GM18508 (cell line): ENCODE data around the gene LRRC27.

Experiments
- ATAC-seq: cut with Tn5 transposase; IDR thresholded peaks from one replicate; pipeline ENCODE4 v1.9.1; 2021; ENCODE audit warnings: moderate number of reproducible peaks; ENCODE audit not compliant: insufficient read depth, unreplicated experiment

The LRRC27 gene

DNA sequence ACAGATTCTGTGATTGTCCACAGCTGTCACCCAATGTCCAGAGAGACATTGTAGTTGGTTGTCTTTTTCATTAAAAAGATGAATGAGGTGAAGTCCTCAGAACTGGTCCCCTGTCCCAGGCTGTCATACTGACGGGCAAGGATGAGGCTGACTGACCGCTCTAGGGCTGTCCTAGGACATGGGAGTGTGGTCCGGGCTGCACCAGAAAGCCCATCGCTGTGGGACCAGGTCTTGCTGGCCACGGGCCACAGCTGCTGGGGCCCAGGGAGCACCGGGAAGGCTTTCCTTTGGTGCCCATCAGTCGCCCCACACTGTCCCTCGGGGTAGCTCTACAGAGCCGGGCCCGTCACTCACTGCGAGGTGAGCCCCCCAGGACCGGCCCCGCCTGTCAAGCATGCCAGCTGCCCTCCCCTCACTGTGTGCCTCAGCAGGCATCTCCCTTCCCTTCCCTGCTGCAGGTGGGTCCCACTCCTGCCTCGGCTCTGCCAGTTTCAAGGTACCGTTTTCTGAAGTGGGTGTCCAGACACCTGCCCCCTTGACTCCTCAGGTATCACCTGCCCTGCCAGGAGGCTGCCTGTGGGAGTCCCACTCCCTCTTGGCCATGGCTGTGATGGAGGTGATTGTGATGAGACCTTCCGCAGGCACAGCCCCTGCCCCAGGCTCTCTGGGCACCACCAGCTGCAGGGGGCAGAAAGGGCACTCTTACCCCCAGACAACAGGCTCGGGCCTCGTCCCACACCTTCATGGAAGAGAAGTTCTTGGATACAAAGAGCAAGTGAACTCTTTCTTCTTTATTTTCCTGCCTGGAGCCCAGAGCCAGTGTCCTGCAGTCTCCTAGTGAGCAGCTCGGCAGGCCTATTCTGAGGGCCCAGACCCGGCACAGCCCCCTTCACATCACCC, 21.7 kb downstream of the LRRC27 start:
- ATAC-seq = no peak

DNA sequence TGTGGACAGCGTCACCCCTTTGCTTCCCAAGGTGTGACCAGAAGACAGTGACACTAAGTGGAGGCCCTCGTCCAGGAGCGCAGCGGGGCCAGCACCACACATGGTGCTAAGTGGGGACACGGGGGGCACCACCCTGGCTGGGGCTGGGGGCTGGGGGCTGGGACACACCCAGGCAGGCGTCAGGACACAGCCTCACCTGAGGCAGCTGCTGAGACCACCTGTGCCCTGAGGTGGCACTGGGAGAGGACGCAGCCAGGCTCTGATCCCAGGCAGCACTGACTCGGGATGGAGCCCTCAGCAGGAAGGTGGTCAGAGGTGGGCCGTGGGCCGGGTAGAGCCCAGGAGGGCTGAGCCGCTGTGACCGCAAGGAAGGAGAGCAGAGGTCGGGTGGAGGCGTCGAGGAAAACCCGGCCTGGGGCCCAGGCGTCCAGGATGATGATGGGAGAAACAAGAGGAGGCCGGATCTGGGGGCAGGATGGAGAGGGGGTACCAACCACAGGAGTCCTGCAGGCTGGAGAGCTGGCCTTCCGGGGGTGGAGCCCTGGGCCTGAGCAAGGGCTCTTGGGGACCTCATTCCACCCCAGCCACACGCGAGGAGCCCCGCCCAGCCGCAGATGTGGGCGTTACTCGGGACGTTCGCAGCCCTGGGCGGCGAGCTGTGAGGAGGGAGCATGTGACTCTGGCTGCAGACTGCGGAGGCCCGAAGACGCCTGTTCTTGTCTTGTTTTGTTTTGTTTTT, 22.5 kb downstream of the LRRC27 start:
- no peak for ATAC-seq

DNA sequence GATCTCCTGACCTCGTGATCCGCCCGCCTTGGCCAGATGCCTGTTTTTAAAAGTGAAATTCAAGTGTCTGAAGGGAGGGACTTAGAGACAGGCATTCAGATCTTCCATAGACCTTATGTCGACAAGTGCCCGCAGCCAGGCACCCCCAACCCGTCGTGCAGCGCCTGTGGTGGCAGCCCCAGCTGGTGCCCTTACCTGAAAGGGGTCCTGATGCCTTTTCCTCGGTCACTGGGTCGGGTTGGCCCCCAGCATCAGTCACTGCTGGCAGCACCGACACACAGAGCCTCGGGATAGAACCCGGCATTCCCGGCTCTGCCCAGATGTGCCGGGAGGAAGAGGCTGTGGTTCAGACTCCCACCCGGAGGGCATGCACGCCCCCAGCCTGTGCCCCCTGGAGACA, 23.3 kb downstream of the LRRC27 start:
- no peak for ATAC-seq

DNA sequence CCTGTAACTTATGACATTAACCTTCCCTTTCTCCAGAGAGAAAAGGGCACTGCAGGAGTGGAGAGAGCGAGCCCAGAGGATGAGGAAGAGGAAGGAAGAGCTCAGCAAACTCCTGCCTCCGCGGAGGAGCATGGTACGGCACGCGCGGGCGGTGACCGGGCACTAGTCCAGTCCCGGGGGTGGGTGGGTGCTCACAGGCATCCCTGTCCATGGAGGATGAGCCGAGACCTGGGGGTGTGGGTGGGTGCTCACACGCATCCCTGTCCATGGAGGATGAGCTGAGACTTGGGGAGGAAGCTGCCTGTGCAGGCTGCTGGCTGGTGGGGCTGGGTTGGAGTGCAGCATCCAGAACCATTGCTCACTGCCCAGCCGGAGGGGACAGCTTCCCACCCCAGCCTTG, 23.8 kb downstream of the LRRC27 start:
- ATAC-seq = no peak

DNA sequence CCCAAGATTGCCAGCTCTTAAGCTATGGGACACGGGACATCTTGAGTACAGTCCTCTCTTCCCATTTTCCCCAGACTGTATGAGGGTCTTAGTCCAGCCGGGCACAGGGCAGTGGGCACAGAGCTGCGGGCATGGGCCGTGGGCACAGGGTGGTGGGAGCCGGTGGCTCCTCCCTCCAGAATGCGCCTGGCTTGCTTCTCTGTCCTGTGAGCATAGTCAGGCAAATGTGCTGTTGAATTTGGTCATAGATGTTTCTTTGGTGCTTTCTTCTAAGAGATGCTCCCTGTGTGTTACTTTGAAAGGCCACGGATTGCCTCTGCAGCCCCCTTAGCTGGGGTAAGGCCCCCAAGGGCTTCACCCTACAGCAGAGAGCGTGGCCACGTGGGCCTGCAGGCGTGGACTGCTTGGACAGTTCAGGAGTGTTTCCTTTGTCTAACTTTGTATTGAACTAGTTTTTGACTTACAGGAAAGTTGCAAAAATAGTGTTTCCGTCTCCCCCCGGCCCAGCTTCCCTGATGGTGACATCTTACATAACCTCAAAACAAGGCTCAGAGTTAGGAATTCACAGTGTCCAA, 24.7 kb downstream of the LRRC27 start:
- ATAC-seq = no peak

DNA sequence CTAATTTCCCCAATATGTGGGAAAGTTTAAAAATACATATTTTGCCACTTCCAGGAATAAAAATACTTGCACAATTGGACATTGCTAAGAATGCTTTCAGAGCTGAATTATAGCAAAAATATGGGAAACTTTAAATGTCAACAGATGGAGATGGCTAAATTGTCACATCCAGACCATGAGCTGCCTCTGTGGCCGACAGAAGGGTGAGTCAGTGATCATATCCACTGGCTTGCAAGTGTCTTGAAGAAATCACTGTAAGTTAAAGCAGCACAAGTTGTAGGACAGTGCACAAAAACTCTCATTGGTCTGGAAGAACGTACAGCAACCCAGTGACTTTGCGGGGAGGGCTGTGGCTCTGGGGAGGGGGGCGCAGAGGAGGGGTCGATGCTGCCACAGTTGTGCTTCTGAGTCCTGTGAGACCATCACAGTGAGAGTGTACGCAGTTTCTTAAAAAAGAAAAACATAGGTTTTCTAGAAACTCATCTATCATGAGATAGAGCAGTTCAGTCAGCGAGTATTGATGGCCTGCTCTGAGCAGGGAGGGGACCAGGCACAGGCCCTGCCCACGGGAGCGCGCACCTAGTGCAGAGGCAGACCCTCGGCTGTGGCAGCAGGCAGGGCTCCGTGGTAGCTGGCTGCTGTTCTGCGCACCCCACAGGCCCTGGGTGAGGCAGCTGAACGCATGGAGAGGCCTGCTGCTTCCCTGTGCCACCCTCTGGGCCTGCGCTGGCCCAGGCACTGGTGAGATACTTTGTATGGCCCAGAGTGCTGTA, 25.5 kb downstream of the LRRC27 start:
- ATAC-seq = no peak

DNA sequence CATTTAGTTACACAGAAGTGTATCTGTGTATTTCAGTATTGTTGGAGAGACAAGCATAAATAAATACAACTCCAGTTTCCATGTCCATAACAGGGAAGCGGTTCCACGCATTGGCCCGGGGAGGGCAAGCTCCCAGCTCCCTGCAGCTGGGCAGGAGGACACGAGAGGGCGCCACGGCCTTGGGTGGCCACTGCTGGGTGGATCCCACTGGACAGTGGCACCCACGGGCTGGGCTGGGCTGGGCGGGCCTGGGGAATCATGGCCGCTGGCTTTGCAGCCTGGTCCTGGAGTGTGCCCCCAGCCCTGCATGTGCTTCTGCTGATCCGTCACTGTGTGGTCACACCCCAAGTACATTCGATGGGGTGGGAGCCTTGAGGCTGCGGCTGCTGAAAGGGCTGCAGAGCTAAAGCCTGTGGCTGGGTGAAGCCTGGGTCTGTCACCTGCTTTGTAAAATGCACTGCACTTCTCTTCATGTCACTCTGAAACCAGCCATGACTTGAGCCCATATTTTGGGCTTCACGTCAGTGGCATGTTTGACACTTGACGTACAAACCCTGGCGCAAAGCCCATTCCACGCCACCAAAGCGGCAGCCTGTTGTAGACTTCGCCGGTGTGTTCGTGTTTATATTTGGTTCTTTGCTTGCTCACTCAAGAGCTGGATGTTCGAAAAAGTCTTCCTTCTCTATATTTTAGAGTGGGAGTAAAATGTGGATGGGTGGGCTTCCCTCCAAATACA, 27.5 kb downstream of the LRRC27 start:
- ATAC-seq = no peak

DNA sequence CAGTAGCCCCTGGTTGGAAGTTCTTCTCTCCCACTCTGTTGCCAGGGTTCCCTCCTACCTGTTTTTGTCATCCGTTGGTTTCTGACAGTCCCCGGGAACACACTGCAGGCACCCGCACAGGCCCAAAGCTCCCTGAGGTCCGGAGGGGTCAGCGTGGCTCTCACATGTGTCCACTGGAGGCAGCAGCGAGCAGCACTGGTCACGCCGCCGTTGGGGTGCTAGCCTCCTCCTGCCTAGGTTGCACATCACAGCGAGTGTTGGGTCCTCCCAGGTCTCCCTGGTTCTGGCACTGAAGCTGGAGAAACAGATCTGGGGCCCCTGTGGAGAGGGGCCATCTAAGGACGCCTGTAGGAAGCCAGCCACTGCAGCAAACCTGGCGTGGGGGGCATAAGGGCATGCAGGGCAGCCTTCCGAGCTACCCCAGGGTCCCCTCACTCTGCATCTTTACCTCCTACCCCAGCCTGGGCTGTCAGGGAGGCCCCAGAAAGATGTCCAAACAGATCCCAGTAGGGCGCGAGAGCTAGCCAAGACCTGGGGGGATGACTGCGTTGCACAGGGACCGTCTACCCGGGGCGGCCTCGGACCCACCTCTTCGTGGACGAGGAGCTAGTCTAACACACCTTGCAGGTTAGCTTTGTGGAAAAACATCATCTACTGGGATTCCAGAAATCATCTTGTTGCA, 28.9 kb downstream of the LRRC27 start:
- ATAC-seq = no peak

DNA sequence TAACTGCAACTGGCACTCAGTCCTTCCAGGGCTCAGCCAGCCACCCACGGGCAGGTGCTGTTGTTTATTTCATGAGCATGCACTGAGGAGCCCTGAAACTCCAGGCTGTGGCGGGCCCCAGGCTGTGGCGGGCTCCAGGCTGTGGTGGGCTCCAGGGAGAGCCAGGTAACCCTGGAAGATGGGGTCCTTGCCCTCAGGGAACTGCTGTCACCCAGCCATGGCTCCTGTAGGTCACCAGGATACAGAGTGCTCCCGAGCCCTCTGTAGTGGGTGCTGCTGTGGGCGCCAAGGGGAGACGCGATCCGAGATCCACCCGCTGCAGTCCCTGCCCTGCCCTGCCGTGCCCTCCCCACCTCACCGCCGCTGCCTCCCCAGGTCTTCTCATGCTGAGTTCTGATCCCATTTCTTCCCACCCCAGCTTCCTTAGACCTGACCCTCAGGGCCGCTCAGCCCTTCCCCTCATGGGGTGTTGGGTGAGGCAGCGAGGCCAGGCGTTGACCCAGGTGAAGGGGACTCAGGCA, 29.6 kb downstream of the LRRC27 start:
- ATAC-seq = no peak

DNA sequence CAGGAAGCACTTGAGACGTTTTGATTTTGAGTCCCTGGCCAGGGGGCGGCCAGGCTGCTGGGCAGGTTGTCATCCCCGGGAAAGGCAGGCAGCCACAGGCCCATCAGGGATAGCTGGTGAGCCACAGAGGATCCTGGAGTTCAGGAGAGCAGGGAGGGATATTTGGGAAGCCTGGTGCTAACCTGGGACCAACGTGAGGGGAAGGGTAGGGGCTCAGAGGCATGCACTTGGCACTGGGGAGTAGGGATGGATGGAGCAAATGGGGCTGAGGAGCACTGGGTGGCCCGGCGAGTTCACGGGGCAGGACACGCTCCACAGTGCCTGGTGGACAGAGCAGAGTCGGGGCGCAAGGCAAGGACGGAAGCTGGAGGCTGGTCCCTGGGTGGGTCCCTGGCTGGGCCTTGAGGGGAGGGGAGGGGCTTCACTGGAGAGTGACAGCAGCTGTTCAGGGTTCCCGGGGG, 30.2 kb downstream of the LRRC27 start:
- no peak for ATAC-seq

DNA sequence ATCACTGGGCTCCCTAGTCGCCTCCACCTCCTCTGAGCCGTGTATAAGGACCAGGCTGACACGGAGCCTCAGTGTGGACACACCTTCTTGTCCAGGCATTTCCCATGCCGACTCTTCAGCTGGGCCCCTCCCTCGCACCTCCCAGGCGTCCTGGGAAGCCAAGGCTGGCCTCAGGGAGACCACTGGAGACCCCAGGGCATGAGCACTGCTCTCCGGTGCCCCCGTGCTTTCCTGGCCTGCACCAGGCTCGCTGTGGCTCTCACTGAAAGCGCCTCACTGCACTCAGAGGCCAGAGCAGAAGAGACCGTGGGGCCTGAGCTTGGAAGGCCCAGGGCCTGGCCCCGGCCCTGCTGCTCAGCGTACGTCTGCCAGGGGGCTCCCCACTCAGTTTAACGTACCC, 31.4 kb downstream of the LRRC27 start:
- ATAC-seq = no peak

DNA sequence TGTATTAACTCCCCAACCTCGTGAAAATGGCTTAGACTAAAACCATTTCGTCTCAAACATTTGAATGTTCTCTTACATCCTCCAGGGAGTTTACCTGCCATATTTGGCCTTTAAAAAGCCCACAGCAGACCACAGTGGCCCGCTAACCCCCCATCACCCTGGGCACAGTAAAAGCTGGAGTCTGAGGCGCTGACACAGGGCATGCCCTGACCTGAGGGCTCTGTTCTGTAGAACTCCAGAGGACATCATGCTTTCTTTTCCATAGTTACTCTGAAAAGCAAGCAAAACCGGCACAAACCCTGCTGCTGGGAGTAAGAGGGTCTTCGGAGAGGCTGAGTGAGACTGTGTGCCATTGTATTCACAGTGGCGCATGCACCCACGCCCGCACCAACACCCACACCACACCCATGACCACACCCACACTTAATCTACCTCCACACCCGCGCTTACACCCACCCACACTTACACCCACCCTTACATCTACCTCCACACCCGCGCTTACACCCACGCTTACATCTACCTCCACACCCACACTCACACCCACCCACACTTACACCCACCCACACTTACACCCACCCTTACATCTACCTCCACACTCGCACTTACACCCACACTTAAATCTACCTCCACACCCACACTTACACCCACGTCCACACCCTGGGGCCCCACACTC, 32.1 kb downstream of the LRRC27 start:
- no peak for ATAC-seq

DNA sequence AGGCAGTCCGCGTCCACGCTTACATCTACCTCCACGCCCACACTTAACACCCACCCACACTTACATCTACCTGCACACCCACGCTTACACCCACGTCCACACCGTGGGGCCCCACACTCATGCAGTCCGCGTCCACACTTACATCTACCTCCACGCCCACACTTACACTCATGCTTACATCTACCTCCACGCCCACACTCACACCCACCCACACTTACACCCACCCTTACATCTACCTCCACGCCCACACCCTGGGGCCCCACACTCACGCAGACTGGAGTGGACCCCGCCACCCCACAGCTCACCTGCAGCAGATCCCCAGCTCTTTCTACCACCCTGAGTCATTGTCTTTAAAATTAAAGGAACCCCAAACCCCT, 32.6 kb downstream of the LRRC27 start:
- no peak for ATAC-seq

DNA sequence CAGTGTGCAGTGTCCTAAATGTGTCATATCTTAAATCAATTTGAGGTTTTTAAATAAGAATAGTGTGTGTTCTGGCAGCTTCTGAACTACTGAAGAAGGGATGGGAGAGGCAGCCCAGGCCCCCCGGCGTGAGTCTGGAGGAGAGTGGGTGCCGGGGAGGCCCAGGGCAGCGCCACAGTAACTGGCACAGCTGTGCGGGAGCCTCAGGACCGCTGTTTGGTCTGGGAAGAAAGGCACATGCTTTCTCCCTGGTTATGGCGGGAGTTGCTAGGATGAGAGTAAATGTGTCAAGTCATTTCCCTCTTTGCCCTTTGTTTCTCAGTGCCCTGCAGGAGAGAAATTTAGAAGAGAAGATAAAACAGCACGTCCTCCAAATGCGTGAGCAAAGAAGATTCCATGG, 33.1 kb downstream of the LRRC27 start:
- no peak for ATAC-seq

DNA sequence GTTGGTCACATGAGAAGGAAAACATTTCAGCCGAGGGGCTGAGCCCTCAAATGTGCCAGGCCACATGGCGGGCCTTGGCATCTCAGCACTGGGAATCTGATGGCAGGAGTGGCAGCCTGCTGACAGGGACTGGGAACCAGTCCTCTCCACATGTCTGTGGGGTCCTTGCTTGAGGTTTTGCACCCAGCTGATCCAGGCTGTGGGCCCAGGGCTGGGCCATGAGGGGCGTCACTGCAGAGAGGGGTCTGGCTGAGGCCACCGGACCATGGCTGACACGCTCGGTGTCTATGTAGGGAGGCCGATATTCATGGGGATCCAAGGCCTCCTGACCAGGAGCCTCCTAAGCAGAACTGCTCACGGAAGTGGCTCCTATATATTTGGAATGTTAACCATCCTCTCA, 34.0 kb downstream of the LRRC27 start:
- ATAC-seq = no peak

DNA sequence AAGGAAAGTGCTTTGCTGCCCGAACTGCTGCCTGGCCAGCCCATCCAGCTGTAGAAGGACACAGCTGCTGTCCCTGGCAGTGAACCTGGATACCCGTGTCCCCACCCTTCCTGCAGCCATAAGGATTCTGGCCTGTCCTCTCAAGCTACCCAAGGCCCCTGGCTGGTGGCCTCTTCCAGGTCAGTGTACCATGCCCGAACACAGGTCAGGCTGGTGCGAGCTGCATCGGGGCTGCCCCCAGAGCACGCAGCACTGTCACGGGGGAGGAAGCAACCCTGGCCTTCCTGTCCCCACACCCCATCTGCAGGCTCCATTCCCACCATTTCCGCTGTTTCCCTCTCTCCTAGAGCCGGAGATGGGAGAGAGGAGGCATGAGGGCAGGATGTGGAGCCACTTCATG, 34.5 kb downstream of the LRRC27 start:
- ATAC-seq = no peak

DNA sequence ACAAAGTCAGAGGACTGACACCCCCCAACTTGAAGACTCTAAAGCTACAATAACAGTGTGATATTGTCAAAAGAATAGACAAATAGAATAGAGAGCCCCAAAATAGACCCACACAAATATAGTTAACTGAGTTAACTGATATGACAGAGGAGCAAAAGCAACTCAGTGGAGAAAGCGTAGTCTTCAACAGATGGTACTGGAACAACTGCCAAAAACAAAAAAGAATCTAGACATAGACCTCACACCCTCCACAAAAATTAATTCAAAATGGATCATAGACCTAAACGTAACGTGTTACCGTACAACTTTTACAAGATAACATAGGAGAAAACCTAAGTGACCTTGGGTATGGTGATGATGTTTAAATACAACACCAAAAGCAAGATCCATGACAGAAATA, 36.4 kb downstream of the LRRC27 start:
- no peak for ATAC-seq

DNA sequence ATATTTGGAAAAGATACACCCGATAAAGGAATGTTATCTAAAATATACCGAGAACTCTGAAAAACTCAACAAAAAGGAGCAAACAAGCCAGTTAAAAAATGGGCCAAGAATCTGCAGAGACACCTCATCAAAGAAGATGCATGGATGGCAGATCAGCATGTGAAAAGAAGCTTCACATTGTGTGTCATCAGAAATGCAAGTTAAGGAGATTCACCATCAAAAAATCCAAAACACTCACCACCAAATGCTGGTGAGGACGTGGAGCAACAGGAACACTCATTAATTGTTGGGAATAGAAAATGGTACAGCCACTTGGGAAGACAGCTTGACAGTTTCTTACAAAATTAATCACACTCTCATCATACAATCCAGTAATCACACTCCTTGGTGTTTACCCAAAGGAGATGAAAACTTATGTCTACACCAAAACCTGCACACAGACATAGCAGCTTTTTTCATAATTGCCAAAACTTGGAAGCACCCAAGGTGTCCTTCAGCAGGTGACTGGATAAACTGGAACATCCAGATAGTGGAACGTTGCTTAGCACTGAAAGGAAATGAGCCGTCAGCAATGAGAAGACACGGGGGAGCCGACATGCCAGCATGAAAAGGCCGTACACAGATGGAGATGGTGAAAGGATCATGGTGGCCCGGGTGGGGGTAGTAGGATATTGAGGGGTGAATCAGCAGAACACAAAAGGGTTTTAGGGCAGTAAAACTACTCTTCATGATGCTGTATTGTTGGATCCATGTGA, 37.1 kb downstream of the LRRC27 start:
- ATAC-seq = no peak
